K562 (cell line): ENCODE measurements around the gene ACBD6. TPM values are rescaled to one million over a fixed set of nuclear protein-coding genes. Genes with fewer than 3 reads are reported as not detected.

Experiments used
- ATF7 ChIP-seq: fragments of 450-650 bp; IDR thresholded peaks from 2 replicates; pipeline ENCODE4 v1.7.1; 2014; ENCODE audit warnings: mild to moderate bottlenecking, moderate library complexity
- CREM ChIP-seq: IDR thresholded peaks from 2 replicates; pipeline ENCODE4 v1.6.1; 2014; ENCODE audit warnings: antibody characterized with exemption, low read depth
- HCFC1 ChIP-seq: IDR thresholded peaks from 2 replicates; pipeline ENCODE4 v1.6.1; 2012; ENCODE audit warnings: low read depth, low read length, improper control_type of control experiment
- KLF16 ChIP-seq: IDR thresholded peaks from 2 replicates; pipeline ENCODE4 v1.6.1; 2016; ENCODE audit warnings: antibody characterized with exemption
- LARP7 ChIP-seq: fragments of 450-650 bp; IDR thresholded peaks from 2 replicates; pipeline ENCODE4 v1.6.1; 2016
- NEUROD1 ChIP-seq: fragments of 150-350 bp; IDR thresholded peaks from 2 replicates; pipeline ENCODE4 v1.6.1; 2014; ENCODE audit warnings: borderline replicate concordance, low read length, low read depth; ENCODE audit not compliant: partially characterized antibody
- REST ChIP-seq, 2 experiments: fragments of 450-650 bp; formaldehyde crosslinking in 1 of 2; IDR thresholded peaks; 2 replicates each; pipeline versions ENCODE4 v1.4.0 to v1.6.1; 2014 to 2020; ENCODE audit warnings: mild to moderate bottlenecking in 2 of 2, borderline replicate concordance in 1 of 2, low read depth in 1 of 2
- SMC3 ChIP-seq: conservative IDR thresholded peaks from 2 replicates; pipeline ENCODE4 v1.6.1; 2011; ENCODE audit warnings: low read depth, low read length, improper control_type of control experiment; ENCODE audit not compliant: insufficient read depth
- STAG1 ChIP-seq: sonication (generic); formaldehyde crosslinking; IDR thresholded peaks from 2 replicates; pipeline ENCODE4 v1.5.0; 2020; ENCODE audit warnings: missing genetic modification reagents, borderline replicate concordance
- YY1 ChIP-seq, 3 experiments: IDR thresholded peaks; 2 replicates each; pipeline ENCODE4 v1.6.1; 2011; ENCODE audit warnings: low read length in 2 of 3, mild to moderate bottlenecking in 2 of 3, moderate library complexity in 2 of 3, borderline replicate concordance in 1 of 3, control low read depth in 1 of 3, low read depth in 1 of 3; ENCODE audit not compliant: insufficient read depth in 3 of 3, insufficient replicate concordance in 2 of 3, control insufficient read depth in 1 of 3, insufficient read length in 1 of 3; ENCODE audit errors: extremely low read depth in 1 of 3
- polyA plus RNA-seq, 8 experiments: library from polyadenylated mRNA; depleted of rRNA in 4 of 8; stranded (reverse) in 5 of 8; unstranded in 3 of 8; fragments of >200 nt; fragmentation: Nextera tagmentation in 2 of 8; fragmentation: Illumina TruSeq in 1 of 8; extraction: Ambion mirVana in 2 of 8; extraction: Trizol in 1 of 8; gene quantifications; 2 replicates each; pipeline versions ENCODE4 v1.2.1 to v1.2.3, GENCODE V29; 2011 to 2014; ENCODE audit warnings: inconsistent platforms in 1 of 8, missing spikeins in 1 of 8
- total RNA-seq, 7 experiments: library from RNA; depleted of rRNA in 6 of 7; stranded (reverse); fragments of >200 nt in 6 of 7; fragmentation: Illumina TruSeq in 2 of 7; extraction: Trizol in 2 of 7; gene quantifications; 2 replicates each; pipeline versions ENCODE4 v1.2.1 to v1.2.3, GENCODE V29; 2011 to 2021; ENCODE audit warnings: low replicate concordance in 1 of 7
- TF ChIP-seq, protein P1 (sequence below), 2 experiments: fragments of 450-650 bp; IDR thresholded peaks; 2 replicates each; pipeline ENCODE4 v1.6.1; 2016

Gene ACBD6
- total and polyA plus RNA-seq, 9 of the 15 experiments (the other 6 are each of a cell fraction or from before 2014, with no cell fraction given), result 16.9 to 107 (median 77.7) TPM

GRCh38 chr1:180252638-180253536 lies 249.5 kb downstream of the ACBD6 start (continued):
- TF ChIP-seq, protein P1, sequence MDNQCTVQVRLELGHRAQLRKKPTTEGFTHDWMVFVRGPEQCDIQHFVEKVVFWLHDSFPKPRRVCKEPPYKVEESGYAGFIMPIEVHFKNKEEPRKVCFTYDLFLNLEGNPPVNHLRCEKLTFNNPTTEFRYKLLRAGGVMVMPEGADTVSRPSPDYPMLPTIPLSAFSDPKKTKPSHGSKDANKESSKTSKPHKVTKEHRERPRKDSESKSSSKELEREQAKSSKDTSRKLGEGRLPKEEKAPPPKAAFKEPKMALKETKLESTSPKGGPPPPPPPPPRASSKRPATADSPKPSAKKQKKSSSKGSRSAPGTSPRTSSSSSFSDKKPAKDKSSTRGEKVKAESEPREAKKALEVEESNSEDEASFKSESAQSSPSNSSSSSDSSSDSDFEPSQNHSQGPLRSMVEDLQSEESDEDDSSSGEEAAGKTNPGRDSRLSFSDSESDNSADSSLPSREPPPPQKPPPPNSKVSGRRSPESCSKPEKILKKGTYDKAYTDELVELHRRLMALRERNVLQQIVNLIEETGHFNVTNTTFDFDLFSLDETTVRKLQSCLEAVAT (IDR thresholded peaks at IDR 0.05), result peak; percentile 39 to 75; a peak in 2 of 4 replicates
- peak; percentile 89 for TF ChIP-seq REST (IDR thresholded peaks at IDR 0.05; ENCODE audit: borderline replicate concordance)
- no peak for TF ChIP-seq REST (CRISPR knock-in tag; IDR thresholded peaks at IDR 0.05; ENCODE audit: low read depth)
- TF ChIP-seq CREM, result peak; percentile 36; the same call in 1 of the 2 replicates
- TF ChIP-seq HCFC1, result no peak; the same call in 1 of the 2 replicates
- TF ChIP-seq SMC3, result peak; percentile 96
- TF ChIP-seq ATF7, result 0 out of 2 replicates have a peak, but pooled peaks have one; percentile 23
- TF ChIP-seq YY1 (IDR thresholded peaks at IDR 0.05; ENCODE audit: borderline replicate concordance in 1 of 3, control insufficient read depth in 1 of 3, extremely low read depth in 1 of 3, insufficient read depth in 3 of 3, insufficient read length in 1 of 3, insufficient replicate concordance in 2 of 3, low read depth in 1 of 3, low read length in 2 of 3), result peak in 1 of 3 experiments; percentile 9
- TF ChIP-seq LARP7, result 0 out of 2 replicates have a peak, but pooled peaks have one; percentile 40
- TF ChIP-seq NEUROD1, result no peak
- TF ChIP-seq STAG1 (CRISPR knock-in tag), result peak; percentile 86; the same call in 1 of the 2 replicates
- 0 out of 2 replicates have a peak, but pooled peaks have one; percentile 36 for TF ChIP-seq KLF16
